ENCODE measurements around the gene LTBP4.
A peak's percentile ranks its signal among the peaks of the same experiment; 100 is the strongest.
"Not testable (repeated sequence)": the region's sequence is repeated elsewhere in the genome, so short reads cannot be mapped to it uniquely, and the experiment has no call there.

The LTBP4 gene

DNA sequence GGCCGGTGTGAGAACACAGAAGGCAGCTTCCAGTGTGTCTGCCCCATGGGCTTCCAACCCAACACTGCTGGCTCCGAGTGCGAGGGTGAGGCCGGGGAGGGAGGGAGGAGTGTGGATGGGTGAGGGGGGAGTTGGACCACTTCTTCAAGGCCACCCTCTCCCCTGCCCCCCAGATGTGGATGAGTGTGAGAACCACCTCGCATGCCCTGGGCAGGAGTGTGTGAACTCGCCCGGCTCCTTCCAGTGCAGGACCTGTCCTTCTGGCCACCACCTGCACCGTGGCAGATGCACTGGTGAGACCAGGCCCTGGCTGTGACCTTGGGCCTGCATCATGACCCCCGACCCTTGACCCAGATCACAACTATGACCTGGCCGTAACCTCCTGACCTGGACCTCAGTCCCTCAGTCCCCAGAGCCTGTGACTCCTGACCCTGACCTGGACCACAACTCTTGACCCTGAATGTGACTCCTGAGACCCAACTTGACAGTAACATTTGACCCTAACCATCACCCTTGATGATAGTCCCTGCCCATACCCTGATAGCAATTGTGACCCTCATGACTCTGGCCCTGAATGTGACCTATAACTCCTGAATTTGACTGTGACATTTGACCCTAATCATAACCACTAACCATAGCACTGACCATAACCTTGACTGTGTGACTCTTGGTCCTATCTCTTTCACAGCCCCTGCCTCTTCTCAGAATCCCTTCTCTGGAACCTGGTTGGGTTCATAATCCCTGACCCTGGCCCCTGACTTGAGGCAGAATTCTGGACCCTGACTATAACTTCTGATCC lies 10.9 kb downstream of the LTBP4 start:
- DNase-seq (ENCODE audit: low read depth in 3 of 3) = no peak

DNA sequence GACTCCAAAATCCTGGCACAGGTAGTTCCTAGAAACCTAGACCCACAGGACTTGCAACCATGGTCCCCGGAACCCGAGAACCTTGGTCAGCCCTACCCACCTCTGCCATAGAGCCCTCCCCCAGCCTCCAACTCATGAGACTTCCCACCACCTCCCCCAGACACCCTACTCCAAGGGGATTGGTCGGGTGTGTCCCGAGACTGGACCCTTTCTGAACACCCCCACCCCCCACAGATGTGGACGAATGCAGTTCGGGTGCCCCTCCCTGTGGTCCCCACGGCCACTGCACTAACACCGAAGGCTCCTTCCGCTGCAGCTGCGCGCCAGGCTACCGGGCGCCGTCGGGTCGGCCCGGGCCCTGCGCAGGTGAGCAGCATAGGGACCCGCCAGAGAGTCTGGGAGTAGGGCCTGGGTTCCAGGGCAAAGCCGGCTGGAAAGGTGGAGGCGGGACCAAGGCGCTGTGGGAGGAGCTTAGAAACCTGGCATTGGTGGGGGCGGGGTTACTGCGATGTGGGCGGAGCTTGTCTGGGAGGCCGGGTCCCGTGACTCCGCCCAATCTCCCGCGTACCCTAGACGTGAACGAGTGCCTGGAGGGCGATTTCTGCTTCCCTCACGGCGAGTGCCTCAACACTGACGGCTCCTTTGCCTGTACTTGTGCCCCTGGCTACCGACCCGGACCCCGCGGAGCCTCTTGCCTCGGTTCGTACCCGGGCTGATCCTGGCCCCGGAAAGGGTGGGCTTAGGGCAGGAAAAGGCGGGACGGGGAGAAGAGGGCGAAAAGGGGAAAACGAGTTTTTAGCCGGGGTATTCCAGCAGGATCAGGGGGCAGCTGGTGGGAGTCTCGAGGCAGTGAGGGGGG lies 11.9 kb downstream of the LTBP4 start:
- DNase-seq (ENCODE audit: low read depth in 3 of 3) = peak; percentile 69 to 84 (median 70)

DNA sequence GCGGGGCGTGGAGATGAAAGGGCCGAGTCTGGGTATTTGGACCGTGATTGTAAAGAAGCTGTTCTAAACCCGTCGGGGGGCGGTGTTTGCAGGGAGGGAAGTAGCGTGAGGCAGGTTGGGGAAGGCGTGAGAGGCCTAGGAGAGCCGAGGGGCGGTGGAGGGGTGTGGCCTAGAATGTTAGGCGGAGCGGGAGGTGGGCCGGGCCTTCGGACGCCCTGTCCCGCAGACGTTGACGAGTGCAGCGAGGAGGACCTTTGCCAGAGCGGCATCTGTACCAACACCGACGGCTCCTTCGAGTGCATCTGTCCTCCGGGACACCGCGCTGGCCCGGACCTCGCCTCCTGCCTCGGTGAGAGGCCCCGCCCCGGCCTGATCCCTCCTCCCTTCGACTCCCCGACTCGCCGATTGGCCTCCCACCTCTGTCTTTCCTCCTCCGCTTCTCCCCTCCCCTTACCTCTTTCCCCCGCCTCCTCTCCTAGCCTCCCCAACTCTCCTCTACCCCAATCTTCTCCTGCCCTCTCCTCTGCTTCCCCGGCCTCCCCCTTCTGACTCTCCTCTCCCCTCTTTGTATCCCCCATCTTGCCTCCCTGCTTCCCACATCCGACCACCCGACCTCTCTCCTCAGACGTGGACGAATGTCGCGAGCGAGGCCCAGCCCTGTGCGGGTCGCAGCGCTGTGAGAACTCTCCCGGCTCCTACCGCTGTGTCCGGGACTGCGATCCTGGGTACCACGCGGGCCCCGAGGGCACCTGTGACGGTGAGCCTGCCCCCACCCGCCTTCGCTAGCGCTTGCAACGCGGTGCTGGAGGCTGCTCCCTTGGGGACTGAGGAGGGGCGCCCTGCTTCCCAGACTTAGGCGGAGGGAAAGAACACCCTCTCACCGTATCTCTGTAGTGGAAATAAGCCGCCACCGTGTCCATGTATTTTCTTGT lies 12.8 kb downstream of the LTBP4 start:
- DNase-seq (ENCODE audit: low read depth in 3 of 3) = peak; percentile 76 to 88 (median 77)

DNA sequence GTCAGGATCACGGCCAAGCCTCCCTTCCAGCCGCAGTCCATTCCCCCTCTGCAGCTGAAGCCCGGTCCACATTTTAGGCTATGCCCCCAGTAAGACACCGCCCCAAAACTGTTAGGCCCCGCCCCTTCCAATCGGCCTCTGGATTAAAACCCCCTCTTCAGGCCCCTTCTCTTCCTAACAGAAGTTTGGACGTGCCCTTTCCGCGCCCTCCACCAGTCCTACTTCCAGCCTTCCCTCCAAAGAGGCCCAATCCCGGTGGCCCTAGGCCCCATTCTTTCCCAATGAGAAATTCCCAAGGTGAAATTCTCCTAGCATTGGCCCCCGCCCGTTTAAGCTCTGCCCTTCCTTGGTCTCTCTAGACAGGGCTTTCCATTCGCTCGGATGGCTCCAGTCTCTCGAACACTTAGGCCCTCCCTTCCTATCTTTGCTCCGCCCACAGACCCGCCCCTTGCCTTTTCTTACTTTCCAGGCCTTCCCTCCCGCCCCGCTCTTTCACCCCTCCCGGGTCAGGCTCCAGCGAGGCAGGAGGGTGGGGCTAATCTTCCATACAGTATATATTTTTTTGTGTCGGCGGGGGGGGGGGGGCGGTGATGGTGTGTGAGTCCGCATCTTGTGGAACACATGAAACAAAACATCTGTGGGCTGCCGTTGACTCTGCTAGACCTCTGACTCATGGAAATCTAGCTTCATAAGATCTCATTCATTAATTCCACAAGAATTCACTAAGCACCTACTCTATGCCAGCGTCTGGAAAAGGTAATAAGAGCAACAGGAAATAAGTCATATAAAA lies 13.6 kb downstream of the LTBP4 start:
- peak; percentile 95 to 98 (median 96) for DNase-seq (ENCODE audit: low read depth in 3 of 3)

DNA sequence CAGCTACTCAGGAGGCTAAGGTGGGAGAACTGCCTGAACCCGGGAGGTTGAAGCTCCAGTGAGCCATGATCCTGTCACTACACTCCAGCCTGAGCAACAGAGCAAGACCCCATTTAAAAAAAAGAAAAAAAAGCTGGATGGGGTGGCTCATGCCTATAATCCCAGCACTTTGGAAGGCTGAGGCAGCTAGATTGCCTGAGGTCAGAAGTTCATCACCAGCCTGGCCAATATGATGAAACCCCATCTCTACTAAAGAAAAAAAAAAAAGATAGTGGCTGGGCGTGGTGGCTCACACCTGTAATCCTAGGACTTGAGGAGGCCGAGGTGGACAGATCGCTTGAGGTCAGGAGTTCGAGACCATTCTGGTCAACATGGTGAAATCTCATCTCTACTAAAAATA lies 15.0 kb downstream of the LTBP4 start:
- DNase-seq (ENCODE audit: low read depth in 3 of 3) = no peak

DNA sequence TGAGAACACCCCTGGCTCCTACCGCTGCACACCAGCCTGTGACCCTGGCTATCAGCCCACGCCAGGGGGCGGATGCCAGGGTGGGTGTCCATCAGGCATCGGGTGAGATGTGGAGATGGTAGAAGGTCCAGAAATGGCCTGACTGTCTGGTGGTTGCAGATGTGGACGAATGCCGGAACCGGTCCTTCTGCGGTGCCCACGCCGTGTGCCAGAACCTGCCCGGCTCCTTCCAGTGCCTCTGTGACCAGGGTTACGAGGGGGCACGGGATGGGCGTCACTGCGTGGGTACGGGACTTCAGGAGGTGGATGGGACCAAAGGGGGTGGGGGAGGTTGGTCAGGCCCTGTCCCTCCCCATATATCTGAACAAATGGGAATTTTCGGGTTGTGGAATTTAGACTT lies 15.8 kb downstream of the LTBP4 start:
- no peak for DNase-seq (ENCODE audit: low read depth in 3 of 3)

DNA sequence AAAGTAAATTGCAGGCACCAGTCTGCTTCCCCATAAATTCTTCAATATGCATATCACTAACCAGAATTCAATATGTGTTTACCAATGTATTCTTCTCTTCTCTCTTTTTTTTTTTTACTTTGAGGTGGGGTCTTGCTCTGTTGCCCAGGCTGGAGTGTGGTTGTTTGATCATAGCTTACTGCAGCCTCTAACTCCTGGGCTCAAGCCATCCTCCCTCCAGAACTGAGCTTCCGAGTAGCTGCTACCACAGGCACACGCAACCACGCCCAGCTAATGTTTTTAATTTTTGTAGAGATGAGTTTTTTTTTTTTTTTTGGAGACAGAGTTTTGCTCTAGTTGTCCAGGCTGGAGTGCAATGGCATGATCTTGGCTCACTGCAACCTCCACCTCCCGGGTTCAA lies 16.8 kb downstream of the LTBP4 start:
- no peak for DNase-seq (ENCODE audit: low read depth in 3 of 3)

DNA sequence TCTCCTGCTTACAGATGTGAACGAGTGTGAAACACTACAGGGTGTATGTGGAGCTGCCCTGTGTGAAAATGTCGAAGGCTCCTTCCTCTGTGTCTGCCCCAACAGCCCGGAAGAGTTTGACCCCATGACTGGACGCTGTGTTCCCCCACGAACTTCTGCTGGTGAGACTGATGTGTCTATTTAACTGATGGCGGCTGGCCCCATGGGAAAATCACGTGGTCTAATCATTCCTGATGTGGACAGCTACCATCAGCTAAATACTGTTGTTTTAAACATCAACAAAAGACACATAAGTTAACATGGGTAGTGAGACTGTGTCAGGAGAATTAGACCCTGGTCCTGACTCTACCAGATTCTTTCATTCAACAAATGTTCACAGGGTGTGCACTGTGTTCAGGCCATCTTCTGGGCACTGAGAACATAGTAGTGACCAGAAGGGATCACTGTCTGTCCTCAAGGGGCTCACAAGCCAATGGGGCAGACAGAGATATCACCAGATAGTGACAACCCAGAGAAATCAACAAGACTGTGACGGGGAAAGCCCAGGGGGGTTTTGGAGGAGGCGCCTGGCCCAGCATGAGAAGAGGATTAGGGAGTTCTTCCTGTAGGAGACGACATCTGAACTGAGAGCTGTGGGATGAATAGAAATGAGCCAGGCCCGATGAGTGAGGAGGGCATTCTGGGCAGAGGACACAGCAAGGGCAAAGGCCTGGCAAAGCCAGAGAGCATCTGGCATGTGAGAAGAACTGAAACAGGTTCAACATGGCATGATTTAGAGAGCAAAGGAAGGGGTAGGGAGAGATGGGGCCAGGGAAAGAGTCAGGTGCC lies 18.4 kb downstream of the LTBP4 start:
- DNase-seq (ENCODE audit: low read depth in 3 of 3) = no peak

DNA sequence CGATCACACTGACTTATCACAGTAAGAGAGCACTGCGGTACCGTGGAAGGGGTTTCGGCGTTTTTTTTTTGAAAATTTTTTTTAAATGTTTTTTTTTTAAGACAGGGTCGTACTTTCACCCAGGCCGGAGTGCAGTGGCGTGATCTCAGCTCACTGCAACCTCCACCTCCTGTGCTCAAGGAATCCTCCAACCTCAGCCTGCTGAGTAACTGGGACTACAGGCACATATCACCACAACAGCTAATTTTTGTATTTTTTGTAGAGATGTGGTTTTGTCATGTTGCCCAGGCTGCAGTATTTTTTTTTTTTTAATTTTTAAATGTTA lies 19.0 kb downstream of the LTBP4 start:
- DNase-seq (ENCODE audit: low read depth in 3 of 3) = no peak

DNA sequence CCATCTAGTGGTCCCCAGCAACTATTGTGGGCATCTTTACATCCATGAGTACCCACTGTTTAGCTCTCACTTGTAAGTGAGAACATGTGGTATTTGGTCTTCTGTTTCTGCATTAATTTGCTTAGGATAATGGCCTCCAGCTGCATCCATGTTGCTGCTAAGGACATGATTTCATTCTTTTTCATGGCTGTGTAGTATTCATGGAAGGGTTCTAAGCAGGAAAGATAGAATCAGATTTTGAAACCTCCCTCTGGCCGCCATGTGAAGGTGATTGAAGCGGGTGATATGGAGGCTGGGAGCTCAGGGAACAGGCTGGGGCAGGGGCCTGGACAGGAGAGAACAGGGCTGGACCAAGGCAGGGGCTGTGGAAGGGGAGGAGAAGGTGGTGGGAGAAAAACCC lies 20.1 kb downstream of the LTBP4 start:
- DNase-seq (ENCODE audit: low read depth in 3 of 3) = no peak

DNA sequence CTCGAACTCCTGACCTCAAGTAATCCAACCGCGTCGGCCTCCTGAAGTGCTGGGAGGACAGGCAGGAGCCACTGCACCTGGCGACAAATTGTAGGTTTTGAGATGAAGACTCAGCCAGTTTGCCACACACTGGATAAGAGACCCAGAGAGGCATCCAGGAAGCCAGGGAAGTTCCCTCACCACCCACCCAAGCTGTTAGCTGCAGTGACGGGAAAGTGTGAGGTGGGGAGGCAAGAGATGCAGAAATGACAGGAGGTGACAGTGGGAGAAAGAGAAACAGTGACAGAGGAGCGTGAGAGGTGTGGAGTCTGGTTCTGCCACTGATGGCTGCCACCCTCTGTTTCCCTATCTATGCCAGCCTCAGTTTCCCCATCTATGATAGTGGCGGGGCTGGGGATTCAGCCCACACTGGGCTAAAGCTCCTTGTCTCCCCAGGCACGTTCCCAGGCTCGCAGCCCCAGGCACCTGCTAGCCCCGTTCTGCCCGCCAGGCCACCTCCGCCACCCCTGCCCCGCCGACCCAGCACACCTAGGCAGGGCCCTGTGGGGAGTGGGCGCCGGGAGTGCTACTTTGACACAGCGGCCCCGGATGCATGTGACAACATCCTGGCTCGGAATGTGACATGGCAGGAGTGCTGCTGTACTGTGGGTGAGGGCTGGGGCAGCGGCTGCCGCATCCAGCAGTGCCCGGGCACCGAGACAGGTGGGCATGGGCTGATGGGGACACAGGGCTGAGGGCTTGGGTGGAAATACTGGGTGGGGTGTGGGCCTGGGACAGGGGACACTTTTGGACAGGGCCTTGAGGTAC lies 21.0 kb downstream of the LTBP4 start:
- no peak for DNase-seq (ENCODE audit: low read depth in 3 of 3)

DNA sequence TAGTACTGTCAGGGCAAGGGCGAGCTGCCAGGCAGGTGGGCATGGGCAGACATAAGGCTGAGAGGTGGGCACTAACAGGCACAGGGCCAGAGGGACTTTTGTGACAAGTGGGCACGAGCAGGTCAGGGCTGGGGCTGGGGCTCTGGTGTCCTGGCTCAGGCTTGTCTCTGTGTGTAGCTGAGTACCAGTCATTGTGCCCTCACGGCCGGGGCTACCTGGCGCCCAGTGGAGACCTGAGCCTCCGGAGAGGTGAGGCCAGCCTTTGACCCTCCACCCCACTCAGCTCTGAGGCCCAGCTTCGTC lies 21.6 kb downstream of the LTBP4 start:
- no peak for DNase-seq (ENCODE audit: low read depth in 3 of 3)

DNA sequence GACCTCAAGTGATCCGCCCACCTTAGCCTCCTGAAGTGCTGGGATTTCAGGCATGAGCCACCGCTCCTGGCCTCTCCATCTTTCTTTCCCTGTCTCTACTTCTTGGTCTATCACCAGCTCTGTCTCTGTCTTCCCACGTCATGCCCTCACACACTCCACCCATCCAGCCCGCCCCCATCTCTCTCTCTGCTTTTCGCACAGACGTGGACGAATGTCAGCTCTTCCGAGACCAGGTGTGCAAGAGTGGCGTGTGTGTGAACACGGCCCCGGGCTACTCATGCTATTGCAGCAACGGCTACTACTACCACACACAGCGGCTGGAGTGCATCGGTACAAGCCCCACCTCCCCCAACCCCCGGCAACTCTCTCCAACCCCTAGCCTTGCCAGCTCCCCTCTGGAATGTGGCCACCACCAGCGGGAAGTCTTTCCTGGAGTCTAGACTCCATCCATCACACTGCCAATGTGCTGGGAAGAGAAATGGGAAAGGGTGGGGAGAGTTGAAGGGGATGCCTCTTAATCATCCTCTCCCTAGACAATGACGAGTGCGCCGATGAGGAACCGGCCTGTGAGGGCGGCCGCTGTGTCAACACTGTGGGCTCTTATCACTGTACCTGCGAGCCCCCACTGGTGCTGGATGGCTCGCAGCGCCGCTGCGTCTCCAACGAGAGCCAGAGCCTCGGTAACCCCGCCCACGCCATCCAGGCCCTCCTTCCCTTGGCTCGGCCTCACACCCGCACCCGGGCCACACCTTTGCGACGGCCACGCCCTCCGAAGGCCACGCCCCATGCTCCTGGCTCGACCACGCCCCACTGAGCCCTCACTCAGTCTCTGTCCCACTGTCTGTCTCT lies 22.5 kb downstream of the LTBP4 start:
- no peak for DNase-seq (ENCODE audit: low read depth in 3 of 3)

DNA sequence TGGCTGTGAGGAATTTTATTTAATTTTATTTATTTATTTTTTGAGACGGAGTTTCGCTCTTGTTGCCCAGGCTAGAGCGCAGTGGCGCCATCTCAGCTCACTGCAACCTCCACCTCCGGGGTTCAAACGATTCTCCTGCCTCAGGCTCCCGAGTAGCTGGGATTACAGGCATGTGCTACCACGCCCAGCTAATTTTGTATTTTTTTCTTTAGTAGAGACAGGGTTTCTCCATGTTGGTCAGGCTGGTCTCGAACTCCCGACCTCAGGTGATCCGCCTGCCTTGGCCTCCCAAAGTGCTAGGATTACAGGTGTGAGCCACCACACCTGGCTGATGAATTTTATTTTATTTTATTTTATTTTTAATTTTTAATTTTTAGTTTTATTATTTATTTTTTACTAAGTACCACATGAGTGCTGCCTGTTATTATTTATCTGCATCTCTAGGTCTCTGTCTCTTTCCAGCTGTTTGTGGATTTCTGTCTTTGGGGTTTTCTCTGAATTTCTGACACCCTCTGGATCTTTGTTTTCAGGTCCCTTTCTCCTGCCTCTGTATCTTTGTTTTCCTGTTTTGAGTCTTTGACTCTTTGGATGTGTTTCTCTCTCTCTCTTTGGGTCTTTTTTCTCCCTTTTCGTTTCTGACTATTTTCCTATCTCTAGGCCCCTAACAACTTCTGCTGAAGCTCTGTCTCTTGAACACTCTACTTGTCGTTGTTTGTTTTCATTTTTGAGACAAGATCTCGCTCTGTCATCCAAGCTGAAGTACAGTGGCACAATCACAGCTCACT lies 23.4 kb downstream of the LTBP4 start:
- DNase-seq (ENCODE audit: low read depth in 3 of 3) = not testable (repeated sequence)

DNA sequence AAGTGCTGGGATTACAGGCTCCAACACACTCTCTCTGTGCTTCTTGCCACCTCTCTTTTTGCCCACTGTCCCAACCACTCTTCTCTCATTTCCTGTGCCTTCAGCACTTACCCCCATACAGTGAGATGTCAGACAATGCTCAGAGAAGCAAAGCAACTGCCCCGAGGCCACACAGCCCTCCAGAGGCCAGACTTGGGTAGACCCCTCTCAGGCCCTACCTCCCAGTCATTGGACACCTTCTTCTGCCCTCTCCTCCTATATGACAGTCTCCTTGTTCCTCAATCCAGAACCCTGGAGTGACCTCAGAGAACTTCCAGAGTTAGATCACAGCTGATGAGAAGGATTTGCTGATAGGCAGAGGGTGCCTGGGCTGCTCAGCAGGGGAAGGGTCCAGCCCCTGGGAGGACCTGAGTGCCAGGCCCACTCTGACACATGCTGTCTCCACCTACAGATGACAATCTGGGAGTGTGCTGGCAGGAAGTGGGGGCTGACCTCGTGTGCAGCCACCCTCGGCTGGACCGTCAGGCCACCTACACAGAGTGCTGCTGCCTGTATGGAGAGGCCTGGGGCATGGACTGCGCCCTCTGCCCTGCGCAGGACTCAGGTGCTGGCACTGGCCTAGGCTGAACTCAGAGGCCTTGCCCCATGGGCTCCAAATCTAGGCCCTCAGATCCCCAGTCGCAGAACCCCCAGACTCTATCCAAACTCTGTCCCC lies 24.4 kb downstream of the LTBP4 start:
- no peak for DNase-seq (ENCODE audit: low read depth in 3 of 3)

DNA sequence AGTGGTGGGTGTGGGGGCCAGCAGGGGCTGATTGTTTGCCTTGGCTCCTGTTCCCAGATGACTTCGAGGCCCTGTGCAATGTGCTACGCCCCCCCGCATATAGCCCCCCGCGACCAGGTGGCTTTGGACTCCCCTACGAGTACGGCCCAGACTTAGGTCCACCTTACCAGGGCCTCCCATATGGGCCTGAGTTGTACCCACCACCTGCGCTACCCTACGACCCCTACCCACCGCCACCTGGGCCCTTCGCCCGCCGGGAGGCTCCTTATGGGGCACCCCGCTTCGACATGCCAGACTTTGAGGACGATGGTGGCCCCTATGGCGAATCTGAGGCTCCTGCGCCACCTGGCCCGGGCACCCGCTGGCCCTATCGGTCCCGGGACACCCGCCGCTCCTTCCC lies 25.7 kb downstream of the LTBP4 start:
- DNase-seq (ENCODE audit: low read depth in 3 of 3) = no peak

Measured in stimulated activated CD4-positive, alpha-beta T cell treated with anti-CD3 and anti-CD28 coated beads, TNF-alpha, amount 100 ng/mL, for 24 hours (primary cell).